Sigmoid colon (tissue), 7 donors: ENCODE data around the gene SMYD3. TPM values are rescaled to one million over a fixed set of nuclear protein-coding genes. Genes with fewer than 3 reads are reported as not detected.

Source experiments
- DNase-seq: peaks from one replicate; pipeline ENCODE4 v3.0.0-alpha.2; 2019
- H3K27ac ChIP-seq, 4 donors: fragments of 200-600 bp; sonication (generic); one replicate each; pipeline ENCODE4 v1.5.1; 2016 to 2019; ENCODE audit warnings: mild to moderate bottlenecking in 1 of 4
- H3K27me3 ChIP-seq, 3 donors: fragments of 200-600 bp; sonication (generic); one replicate each; pipeline ENCODE4 v1.5.1; 2019; ENCODE audit warnings: mild to moderate bottlenecking in 1 of 3
- H3K36me3 ChIP-seq, 4 donors: fragments of 200-600 bp; sonication (generic); one replicate each; pipeline ENCODE4 v1.5.1; 2016 to 2019
- H3K4me1 ChIP-seq, 4 donors: fragments of 200-600 bp; sonication (generic); one replicate each; pipeline ENCODE4 v1.5.1; 2017 to 2019
- H3K4me3 ChIP-seq, 4 donors: fragments of 200-600 bp; sonication (generic); one replicate each; pipeline ENCODE4 v1.5.1; 2017 to 2019; ENCODE audit warnings: mild to moderate bottlenecking in 2 of 4, moderate library complexity in 1 of 4
- H3K9me3 ChIP-seq, 4 donors: fragments of 200-600 bp in 3 of 4; sonication (generic) in 3 of 4; one replicate each; pipeline versions ENCODE4 v1.5.1 to v1.6.1; 2013 to 2019
- EP300 ChIP-seq, 4 donors: sonication (generic); formaldehyde crosslinking; IDR thresholded peaks; one replicate each; pipeline ENCODE4 v1.6.1; 2017; ENCODE audit warnings: antibody characterized with exemption in 4 of 4
- POLR2A ChIP-seq, 2 donors: fragments of 450-650 bp; IDR thresholded peaks; one replicate each; pipeline ENCODE4 v1.6.1; 2016; ENCODE audit warnings: antibody characterized with exemption in 2 of 2, mild to moderate bottlenecking in 2 of 2, moderate library complexity in 2 of 2
- POLR2AphosphoS5 ChIP-seq, 4 donors: sonication (generic); formaldehyde crosslinking; IDR thresholded peaks; one replicate each; pipeline ENCODE4 v1.6.1; 2017; ENCODE audit warnings: antibody characterized with exemption in 4 of 4
- WGBS, 2 donors: extraction: QIAGEN DNeasy Blood & Tissue Kit; methylation state at CpG; one replicate each; pipeline ENCODE4 v1.1.7; 2013; 5-methylcytosine and 5-hydroxymethylcytosine counted together
- intact Hi-C: fragments of 100-400 bp; cut with DNase I; formaldehyde crosslinking; loops from one replicate; pipeline ENCODE4 v1.15.1; 2023
- polyA plus RNA-seq, 3 donors: library from polyadenylated mRNA; stranded (reverse); fragments of 200-250 nt; gene quantifications; one replicate each; pipeline ENCODE4 v1.2.3, GENCODE V29; 2013
- total RNA-seq, 4 donors: library from RNA; depleted of rRNA; stranded (reverse); fragments of >200 nt; gene quantifications; one replicate each; pipeline ENCODE4 v1.1.0, GENCODE V29; 2016
- TF ChIP-seq, protein P1 (sequence below), 4 experiments: fragments of 450-650 bp in 3 of 4; fragments of 200-600 bp in 1 of 4; IDR thresholded peaks; one replicate each; pipeline ENCODE4 v1.5.1; 2016 to 2019; ENCODE audit warnings: antibody characterized with exemption in 4 of 4, mild to moderate bottlenecking in 3 of 4, moderate library complexity in 2 of 4
- donor health status: healthy with polysubstance abuse.
- donor health status: Bipolar disorder and iron deficiency.
- donor health status: healthy.

The SMYD3 gene
- total and polyA plus RNA-seq, 7 donors, result 8.7 to 23.8 (median 17.1) TPM

- intact Hi-C loops, result no loop called here
- peak overlapping the region in 1 of 4 donors; percentile 11 for H3K27ac ChIP-seq
- TF ChIP-seq, protein P1, sequence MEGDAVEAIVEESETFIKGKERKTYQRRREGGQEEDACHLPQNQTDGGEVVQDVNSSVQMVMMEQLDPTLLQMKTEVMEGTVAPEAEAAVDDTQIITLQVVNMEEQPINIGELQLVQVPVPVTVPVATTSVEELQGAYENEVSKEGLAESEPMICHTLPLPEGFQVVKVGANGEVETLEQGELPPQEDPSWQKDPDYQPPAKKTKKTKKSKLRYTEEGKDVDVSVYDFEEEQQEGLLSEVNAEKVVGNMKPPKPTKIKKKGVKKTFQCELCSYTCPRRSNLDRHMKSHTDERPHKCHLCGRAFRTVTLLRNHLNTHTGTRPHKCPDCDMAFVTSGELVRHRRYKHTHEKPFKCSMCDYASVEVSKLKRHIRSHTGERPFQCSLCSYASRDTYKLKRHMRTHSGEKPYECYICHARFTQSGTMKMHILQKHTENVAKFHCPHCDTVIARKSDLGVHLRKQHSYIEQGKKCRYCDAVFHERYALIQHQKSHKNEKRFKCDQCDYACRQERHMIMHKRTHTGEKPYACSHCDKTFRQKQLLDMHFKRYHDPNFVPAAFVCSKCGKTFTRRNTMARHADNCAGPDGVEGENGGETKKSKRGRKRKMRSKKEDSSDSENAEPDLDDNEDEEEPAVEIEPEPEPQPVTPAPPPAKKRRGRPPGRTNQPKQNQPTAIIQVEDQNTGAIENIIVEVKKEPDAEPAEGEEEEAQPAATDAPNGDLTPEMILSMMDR (IDR thresholded peaks at IDR 0.05), result no peak
- TF ChIP-seq POLR2A (IDR thresholded peaks at IDR 0.05) (no peak), EP300 (IDR thresholded peaks at IDR 0.05) (no peak), POLR2AphosphoS5 (IDR thresholded peaks at IDR 0.05) (no peak)
- peak overlapping the region in 2 of 4 donors; percentile 17 to 19 for H3K4me3 ChIP-seq
- DNase-seq, result no peak
- H3K9me3 ChIP-seq, result no peaks in the 10 kb centered on the region
- H3K36me3 ChIP-seq, result no peaks in the 10 kb centered on the region
- H3K27me3 ChIP-seq, result no peaks in the 10 kb centered on the region
- H3K4me1 ChIP-seq, result peaks cover 0 to 16% (median 7%) of the 10 kb centered on the region in 4 donors
Observed at GRCh38 chr1:246483569-246483933, 23.5 kb downstream of the SMYD3 start.

- Histone ChIP-seq H3K27ac (peak overlapping the region in 1 of 4 donors; percentile 11), H3K4me1 (peaks cover 0 to 16% (median 7%) of the 10 kb centered on the region in 4 donors), H3K27me3 (no peaks in the 10 kb centered on the region), H3K4me3 (peak overlapping the region in 2 of 4 donors; percentile 17 to 19), H3K36me3 (no peaks in the 10 kb centered on the region), H3K9me3 (no peaks in the 10 kb centered on the region)
- no peak for DNase-seq
- TF ChIP-seq, protein P1 (IDR thresholded peaks at IDR 0.05), result no peak
- TF ChIP-seq POLR2AphosphoS5 (IDR thresholded peaks at IDR 0.05) (no peak), EP300 (IDR thresholded peaks at IDR 0.05) (no peak), POLR2A (IDR thresholded peaks at IDR 0.05) (no peak)
- 55 to 63% methylated on average over 4 of the region's 4 CpGs for WGBS, 2 donors
- intact Hi-C loops, result no loop called here
Observed at GRCh38 chr1:246482805-246483568, 24.1 kb downstream of the SMYD3 start.

DNA sequence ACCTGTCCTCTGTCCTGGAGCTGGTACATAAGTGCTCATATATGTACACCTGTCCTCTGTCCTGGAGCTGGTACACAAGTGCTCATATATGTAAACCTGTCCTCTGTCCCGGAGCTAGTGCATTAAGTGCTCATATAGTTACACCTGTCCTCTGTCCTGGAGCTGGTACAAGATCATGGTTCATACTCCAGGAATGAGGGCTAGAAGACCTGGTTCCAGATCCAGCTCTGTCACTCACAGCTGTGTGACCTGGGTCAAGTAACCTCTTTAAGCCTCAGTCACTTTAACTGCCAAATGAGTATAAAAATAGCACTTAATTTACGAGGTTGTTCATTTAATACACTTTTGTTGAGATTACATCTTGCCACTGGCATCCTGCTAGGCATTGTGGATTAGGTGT lies 28.0 kb downstream of the SMYD3 start:
- Histone ChIP-seq H3K4me3 (no peak overlapping the region), H3K27ac (no peak overlapping the region), H3K36me3 (no peaks in the 10 kb centered on the region), H3K27me3 (no peaks in the 10 kb centered on the region), H3K9me3 (no peaks in the 10 kb centered on the region), H3K4me1 (peaks cover 0 to 16% (median 7%) of the 10 kb centered on the region in 4 donors)
- intact Hi-C loops, result no loop called here
- DNase-seq, result no peak
- no peak for TF ChIP-seq POLR2A (IDR thresholded peaks at IDR 0.05)
- TF ChIP-seq, protein P1 (IDR thresholded peaks at IDR 0.05), result no peak
- TF ChIP-seq POLR2AphosphoS5 (IDR thresholded peaks at IDR 0.05), result no peak
- TF ChIP-seq EP300 (IDR thresholded peaks at IDR 0.05), result no peak
- 90 to 92% methylated on average over 2 of the region's 2 CpGs for WGBS, 2 donors

- H3K27ac ChIP-seq, result no peak overlapping the region
- intact Hi-C loops, result no loop called here
- 86 to 91% methylated on average over 2 of the region's 2 CpGs for WGBS, 2 donors
Observed at GRCh38 chr1:246477634-246478033, 29.4 kb downstream of the SMYD3 start.

More at GRCh38 chr1:246477634-246478033, 29.4 kb downstream of the SMYD3 start:
- TF ChIP-seq POLR2AphosphoS5 (IDR thresholded peaks at IDR 0.05), result no peak
- TF ChIP-seq, protein P1 (IDR thresholded peaks at IDR 0.05), result no peak
- no peak overlapping the region for H3K4me3 ChIP-seq
- H3K36me3 ChIP-seq, result no peaks in the 10 kb centered on the region
- peaks cover 0 to 6% (median 1%) of the 10 kb centered on the region in 4 donors for H3K4me1 ChIP-seq
- no peaks in the 10 kb centered on the region for H3K27me3 ChIP-seq
- no peaks in the 10 kb centered on the region for H3K9me3 ChIP-seq
- DNase-seq, result no peak
